Right lobe of liver (tissue), 6 donors: ENCODE results near the gene PPP4R4. TPM values are rescaled to one million over a fixed set of nuclear protein-coding genes. Genes with fewer than 3 reads are reported as not detected.
"Not testable (repeated sequence)": the region's sequence is repeated elsewhere in the genome, so short reads cannot be mapped to it uniquely, and the experiment has no call there.

Source experiments
- ATAC-seq, 4 donors: fragments of 200-7000 bp; cut with Tn5 transposase; one replicate each; pipeline ENCODE4 v1.9.1; 2020; ENCODE audit warnings: mild to moderate bottlenecking in 4 of 4, moderate library complexity in 4 of 4
- DNase-seq, 3 donors: peaks; one replicate each; pipeline ENCODE4 v3.0.0-alpha.2; 2020
- H3K27ac ChIP-seq, 3 donors: fragments of 200-600 bp; one replicate each; pipeline ENCODE4 v1.8.0; 2022
- H3K27me3 ChIP-seq, 2 donors: fragments of 200-600 bp; one replicate each; pipeline ENCODE4 v1.8.0; 2022
- H3K36me3 ChIP-seq, 4 donors: fragments of 200-600 bp; sonication (generic) in 1 of 4; one replicate each; pipeline versions ENCODE4 v1.5.1 to v1.8.0; 2017 to 2022; ENCODE audit warnings: control low read depth in 1 of 4
- H3K4me1 ChIP-seq, 4 donors: fragments of 200-600 bp; sonication (generic) in 1 of 4; one replicate each; pipeline versions ENCODE4 v1.5.1 to v1.8.0; 2017 to 2022; ENCODE audit warnings: control low read depth in 1 of 4
- H3K4me3 ChIP-seq, 3 donors: fragments of 200-600 bp; one replicate each; pipeline ENCODE4 v1.8.0; 2022
- H3K9me3 ChIP-seq, 4 donors: fragments of 200-600 bp; sonication (generic) in 1 of 4; one replicate each; pipeline versions ENCODE4 v1.5.1 to v1.8.0; 2017 to 2022; ENCODE audit warnings: control low read depth in 1 of 4
- CTCF ChIP-seq, 4 donors: fragments of 200-600 bp in 3 of 4; fragments of 450-650 bp in 1 of 4; IDR thresholded peaks; one replicate each; pipeline versions ENCODE4 v1.5.1 to v1.8.0; 2016 to 2022; ENCODE audit warnings: antibody characterized with exemption in 4 of 4, mild to moderate bottlenecking in 2 of 4
- POLR2A ChIP-seq: fragments of 450-650 bp; IDR thresholded peaks from one replicate; pipeline ENCODE4 v1.6.1; 2017; ENCODE audit warnings: antibody characterized with exemption, mild to moderate bottlenecking
- WGBS: methylation state at CpG from one replicate; pipeline ENCODE4 v1.1.6; 2018; ENCODE audit warnings: low coverage, low lambda C conversion rate; ENCODE audit not compliant: insufficient coverage; ENCODE audit errors: missing lambda C conversion rate; 5-methylcytosine and 5-hydroxymethylcytosine counted together
- intact Hi-C, 2 donors: fragments of 100-400 bp; cut with DNase I; formaldehyde crosslinking; loops; one replicate each; pipeline versions ENCODE4 v1.11.2 to v1.14.1; 2022
- total RNA-seq, 6 experiments: library from RNA; depleted of rRNA in 2 of 6; stranded (reverse); fragments of >200 nt in 2 of 6; fragmentation: NEBNext Ultra II Directional in 3 of 6; extraction: Animal tissue kit (Norgen Biotek cat#: 25700) in 3 of 6; gene quantifications; one replicate each; pipeline versions ENCODE4 v1.1.0 to v1.2.4, GENCODE V29; 2016 to 2023
- donor health status: DM: no; HTN: yes; CAD: no.
- donor health status: DM: no; HTN: no; CAD: no.
- donor health status: DM: no; HTN: no; CAD: no.
- donor health status: DM: no; HTN: yes; CAD: no.
- donor health status: DM: no; HTN: yes; CAD: no.

Gene PPP4R4
- total RNA-seq, 6 experiments from 2014 or later: 0.26 to 4.1 (median 1.2) TPM

- Histone ChIP-seq H3K27me3 (no peaks in the 10 kb centered on the region), H3K36me3 (peaks cover 0 to 19% (median 6%) of the 10 kb centered on the region in 4 donors), H3K27ac (peak overlapping the region; percentile 94 to 99 (median 99)), H3K4me1 (peaks cover 0 to 61% (median 9%) of the 10 kb centered on the region in 4 donors), H3K9me3 (no peaks in the 10 kb centered on the region), H3K4me3 (peak overlapping the region; percentile 55 to 74 (median 70))
- 25% methylated on average over 1 of the region's 3 CpGs for WGBS
- DNase-seq (no peak), ATAC-seq (peak in 3 of 4 donors; percentile 3 to 5 (median 4))
- TF ChIP-seq POLR2A (no peak), CTCF (IDR thresholded peaks at IDR 0.05) (no peak)
- intact Hi-C loops: loop anchor here in 1 of 2 donors (10.0 kb wide), 1 partner anchor 82 kb away; no protein-coding TSS in a partner anchor
Observed at GRCh38 chr14:94292526-94292871, 118.4 kb downstream of the PPP4R4 start.

GRCh38 chr14:94292872-94293577 is 118.9 kb downstream of the PPP4R4 start, which contains the start of gene SERPINA10:
SERPINA10 (minus strand) TSS chr14:94293268; CDS start chr14:94290593, 2,675 bp downstream.
- H3K4me1 ChIP-seq: peaks cover 0 to 60% (median 11%) of the 10 kb centered on the region in 4 donors
- H3K4me3 ChIP-seq: peak within 1 kb of the TSS; percentile 55 to 74 (median 70)
- intact Hi-C loops: loop anchor here in 1 of 2 donors (10.0 kb wide), 1 partner anchor 82 kb away; no protein-coding TSS in a partner anchor
- DNase-seq (peak in 2 of 3 donors; percentile 44 to 82), ATAC-seq (peak; percentile 56 to 80 (median 68))
- TF ChIP-seq POLR2A (peak; percentile 89), CTCF (IDR thresholded peaks at IDR 0.05) (no peak)
- peak within 1 kb of the TSS; percentile 94 to 99 (median 99) for H3K27ac ChIP-seq
- no peaks in the 10 kb centered on the region for H3K9me3 ChIP-seq
- WGBS: 27% methylated on average over 8 of the region's 10 CpGs
- peaks cover 0 to 16% (median 5%) of the 10 kb centered on the region in 4 donors for H3K36me3 ChIP-seq
- no peaks in the 10 kb centered on the region for H3K27me3 ChIP-seq

GRCh38 chr14:94293578-94293924 is 119.4 kb downstream of the PPP4R4 start:
- no peak for DNase-seq
- Histone ChIP-seq H3K9me3 (no peaks in the 10 kb centered on the region), H3K27ac (peak overlapping the region; percentile 94 to 99 (median 99)), H3K36me3 (peaks cover 0 to 13% (median 2%) of the 10 kb centered on the region in 4 donors), H3K4me3 (peak overlapping the region in 2 of 3 donors; percentile 70 to 74), H3K4me1 (peaks cover 0 to 60% (median 13%) of the 10 kb centered on the region in 4 donors), H3K27me3 (no peaks in the 10 kb centered on the region)
- intact Hi-C loops: loop anchor here in 1 of 2 donors (10.0 kb wide), 1 partner anchor 81 kb away; no protein-coding TSS in a partner anchor
- TF ChIP-seq POLR2A: no peak
- no peak for TF ChIP-seq CTCF (IDR thresholded peaks at IDR 0.05)
- WGBS: 28% methylated on average over 3 of the region's 3 CpGs
- ATAC-seq: no peak

- DNase-seq (peak; percentile 54 to 82 (median 66)), ATAC-seq (peak; percentile 38 to 62 (median 53))
- peaks cover 0 to 59% (median 13%) of the 10 kb centered on the region in 4 donors for H3K4me1 ChIP-seq
- TF ChIP-seq POLR2A (peak; percentile 58), CTCF (IDR thresholded peaks at IDR 0.05) (no peak)
- H3K9me3 ChIP-seq: no peaks in the 10 kb centered on the region
- no peaks in the 10 kb centered on the region for H3K27me3 ChIP-seq
- H3K4me3 ChIP-seq: no peak overlapping the region
- intact Hi-C loops: loop anchor here in 1 of 2 donors (10.0 kb wide), 1 partner anchor 79 kb away; no protein-coding TSS in a partner anchor
- no peaks in the 10 kb centered on the region for H3K36me3 ChIP-seq
- H3K27ac ChIP-seq: peak overlapping the region; percentile 94 to 99 (median 99)
- WGBS: 5% methylated on average over 9 of the region's 9 CpGs
Observed at GRCh38 chr14:94295360-94296180, 121.4 kb downstream of the PPP4R4 start.

- H3K27ac ChIP-seq: peak overlapping the region; percentile 94 to 99 (median 99)
- intact Hi-C loops: loop anchor here in 1 of 2 donors (10.0 kb wide), 1 partner anchor 79 kb away; no protein-coding TSS in a partner anchor
- not testable (repeated sequence) for H3K9me3 ChIP-seq, H3K27me3 ChIP-seq, DNase-seq, H3K36me3 ChIP-seq
- WGBS: 32% methylated on average over 4 of the region's 4 CpGs
- H3K4me1 ChIP-seq: peaks cover 0 to 59% (median 13%) of the 10 kb centered on the region in 4 donors
- peak overlapping the region in 1 of 3 donors; percentile 13 for H3K4me3 ChIP-seq
- ATAC-seq: peak in 1 of 4 donors; percentile 1
Observed at GRCh38 chr14:94296181-94296545, 122.0 kb downstream of the PPP4R4 start.
